ENCODE measurements around the gene PRDM15.

The PRDM15 gene, protein sequence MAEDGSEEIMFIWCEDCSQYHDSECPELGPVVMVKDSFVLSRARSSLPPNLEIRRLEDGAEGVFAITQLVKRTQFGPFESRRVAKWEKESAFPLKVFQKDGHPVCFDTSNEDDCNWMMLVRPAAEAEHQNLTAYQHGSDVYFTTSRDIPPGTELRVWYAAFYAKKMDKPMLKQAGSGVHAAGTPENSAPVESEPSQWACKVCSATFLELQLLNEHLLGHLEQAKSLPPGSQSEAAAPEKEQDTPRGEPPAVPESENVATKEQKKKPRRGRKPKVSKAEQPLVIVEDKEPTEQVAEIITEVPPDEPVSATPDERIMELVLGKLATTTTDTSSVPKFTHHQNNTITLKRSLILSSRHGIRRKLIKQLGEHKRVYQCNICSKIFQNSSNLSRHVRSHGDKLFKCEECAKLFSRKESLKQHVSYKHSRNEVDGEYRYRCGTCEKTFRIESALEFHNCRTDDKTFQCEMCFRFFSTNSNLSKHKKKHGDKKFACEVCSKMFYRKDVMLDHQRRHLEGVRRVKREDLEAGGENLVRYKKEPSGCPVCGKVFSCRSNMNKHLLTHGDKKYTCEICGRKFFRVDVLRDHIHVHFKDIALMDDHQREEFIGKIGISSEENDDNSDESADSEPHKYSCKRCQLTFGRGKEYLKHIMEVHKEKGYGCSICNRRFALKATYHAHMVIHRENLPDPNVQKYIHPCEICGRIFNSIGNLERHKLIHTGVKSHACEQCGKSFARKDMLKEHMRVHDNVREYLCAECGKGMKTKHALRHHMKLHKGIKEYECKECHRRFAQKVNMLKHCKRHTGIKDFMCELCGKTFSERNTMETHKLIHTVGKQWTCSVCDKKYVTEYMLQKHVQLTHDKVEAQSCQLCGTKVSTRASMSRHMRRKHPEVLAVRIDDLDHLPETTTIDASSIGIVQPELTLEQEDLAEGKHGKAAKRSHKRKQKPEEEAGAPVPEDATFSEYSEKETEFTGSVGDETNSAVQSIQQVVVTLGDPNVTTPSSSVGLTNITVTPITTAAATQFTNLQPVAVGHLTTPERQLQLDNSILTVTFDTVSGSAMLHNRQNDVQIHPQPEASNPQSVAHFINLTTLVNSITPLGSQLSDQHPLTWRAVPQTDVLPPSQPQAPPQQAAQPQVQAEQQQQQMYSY

DNA sequence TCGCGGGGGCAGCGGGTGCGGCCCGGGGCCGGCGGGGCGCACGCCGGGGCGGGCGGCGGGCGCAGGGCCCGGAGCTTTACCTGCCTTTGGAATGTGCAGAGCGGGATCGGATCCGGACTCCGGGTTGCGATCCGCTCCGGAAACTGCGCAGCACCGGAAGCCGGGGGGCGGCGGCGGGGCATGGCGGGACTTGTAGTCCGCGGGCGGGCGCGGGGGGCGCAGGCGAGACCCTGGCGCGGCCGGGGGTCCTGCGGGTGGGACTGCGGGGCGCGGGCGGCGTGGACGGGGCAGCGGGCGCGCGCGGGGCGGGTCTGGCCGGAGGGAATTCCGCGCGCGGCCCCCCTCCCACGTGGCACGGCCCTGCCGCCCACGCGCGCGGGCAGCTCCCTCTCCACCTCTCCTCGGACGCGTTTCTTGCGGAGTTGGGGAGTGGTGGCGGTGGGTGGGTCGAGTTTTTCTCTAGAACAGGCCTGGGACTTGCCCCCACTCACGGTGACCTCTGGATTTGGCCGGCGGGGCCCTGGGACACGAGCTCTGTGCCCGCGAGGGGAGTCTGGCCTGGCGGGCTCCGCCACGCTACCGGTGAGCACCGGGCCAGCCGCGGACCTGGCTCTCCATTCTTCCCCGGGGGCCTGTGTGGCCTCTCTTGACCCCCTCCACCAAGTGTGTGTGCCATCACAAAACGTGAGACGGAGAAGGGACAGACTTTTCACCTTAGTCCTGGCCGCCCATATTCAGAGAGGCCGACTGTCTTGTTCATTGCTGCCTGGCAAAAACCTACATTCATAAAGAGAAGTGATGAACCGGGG is at the start of gene PRDM15:
TSS of gene PRDM15 (minus strand) at position 155 of the 809 bp plus-strand sequence. CDS start 18,981 bp downstream, outside the sequence.
- DNase-seq, result peak; percentile 83

DNA sequence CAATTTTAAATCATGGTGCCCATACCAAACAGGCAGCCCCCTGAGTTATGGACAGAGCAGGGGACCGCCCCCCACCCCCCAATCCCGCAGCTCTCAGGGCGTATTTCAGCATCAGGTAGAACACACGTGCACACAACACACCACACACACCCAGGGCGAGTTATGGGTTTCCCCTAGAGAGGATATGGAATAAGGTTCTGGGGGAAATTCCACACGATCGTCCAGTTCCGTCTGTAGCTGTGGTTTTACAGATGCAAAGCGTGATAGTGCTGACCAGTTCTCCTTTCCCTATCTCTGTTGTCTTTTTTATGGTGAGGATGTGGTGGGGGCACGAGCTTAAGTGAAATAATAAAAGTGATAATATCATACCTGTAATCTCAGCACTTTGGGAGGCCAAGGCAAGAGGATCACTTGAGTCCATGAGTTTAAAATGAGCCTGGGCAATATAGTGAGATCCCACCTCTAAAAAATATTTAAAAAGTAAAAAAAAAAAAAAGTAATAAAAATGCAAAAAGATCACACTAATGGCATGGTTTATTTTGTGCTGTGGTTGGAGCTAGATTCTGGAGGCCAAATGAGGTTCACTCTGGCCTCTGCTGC is 49.6 kb upstream of the PRDM15 start:
- DNase-seq, result no peak

DNA sequence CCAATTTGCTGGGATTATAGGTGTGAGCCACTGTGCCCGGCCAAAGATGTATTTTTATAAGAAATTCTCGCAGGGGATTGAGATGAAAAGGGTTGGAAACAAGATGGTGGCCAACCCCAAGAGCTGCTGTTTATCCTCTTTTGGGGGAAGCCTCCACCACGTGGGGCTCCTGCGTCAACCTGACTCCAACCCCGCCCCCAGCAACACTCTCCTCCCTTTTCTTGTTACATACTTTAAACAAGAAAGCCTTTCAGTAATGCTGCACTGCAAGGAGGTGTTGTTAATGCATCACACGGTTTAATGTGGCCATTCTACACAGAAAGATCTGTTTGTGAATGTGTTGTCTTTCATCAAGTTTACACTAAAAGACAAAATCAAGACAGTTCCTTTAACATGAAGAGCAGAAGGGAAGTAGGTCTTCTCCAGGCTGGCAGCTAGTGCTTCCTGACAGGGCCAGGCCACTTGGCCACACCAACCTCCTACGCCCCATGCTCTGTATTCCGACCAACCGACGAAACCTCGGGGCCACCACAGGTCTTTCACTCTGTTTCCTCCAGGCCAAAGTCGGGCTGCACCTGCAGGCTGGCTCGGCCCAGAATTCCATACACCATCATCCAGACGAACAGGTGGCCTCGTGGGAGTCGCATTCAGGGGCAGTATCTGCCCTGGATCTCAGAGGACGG is 48.7 kb upstream of the PRDM15 start:
- no peak for DNase-seq

DNA sequence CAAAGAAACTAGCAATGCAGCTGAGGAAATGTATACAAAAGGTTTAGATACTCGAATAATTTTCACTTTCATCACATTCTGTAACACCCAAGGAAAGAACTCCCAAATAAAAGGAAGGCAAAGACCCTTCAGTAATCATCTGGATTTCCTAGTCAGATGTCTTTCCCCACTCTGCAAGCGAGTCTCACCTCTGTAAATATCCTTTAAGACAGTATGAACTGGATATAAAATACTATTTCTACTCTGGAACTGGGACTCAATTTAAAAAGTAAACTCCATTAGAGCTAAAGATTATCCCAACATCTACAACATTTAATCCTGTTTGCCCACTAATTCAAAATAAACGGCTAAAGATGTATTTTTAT is 47.6 kb upstream of the PRDM15 start:
- no peak for DNase-seq

DNA sequence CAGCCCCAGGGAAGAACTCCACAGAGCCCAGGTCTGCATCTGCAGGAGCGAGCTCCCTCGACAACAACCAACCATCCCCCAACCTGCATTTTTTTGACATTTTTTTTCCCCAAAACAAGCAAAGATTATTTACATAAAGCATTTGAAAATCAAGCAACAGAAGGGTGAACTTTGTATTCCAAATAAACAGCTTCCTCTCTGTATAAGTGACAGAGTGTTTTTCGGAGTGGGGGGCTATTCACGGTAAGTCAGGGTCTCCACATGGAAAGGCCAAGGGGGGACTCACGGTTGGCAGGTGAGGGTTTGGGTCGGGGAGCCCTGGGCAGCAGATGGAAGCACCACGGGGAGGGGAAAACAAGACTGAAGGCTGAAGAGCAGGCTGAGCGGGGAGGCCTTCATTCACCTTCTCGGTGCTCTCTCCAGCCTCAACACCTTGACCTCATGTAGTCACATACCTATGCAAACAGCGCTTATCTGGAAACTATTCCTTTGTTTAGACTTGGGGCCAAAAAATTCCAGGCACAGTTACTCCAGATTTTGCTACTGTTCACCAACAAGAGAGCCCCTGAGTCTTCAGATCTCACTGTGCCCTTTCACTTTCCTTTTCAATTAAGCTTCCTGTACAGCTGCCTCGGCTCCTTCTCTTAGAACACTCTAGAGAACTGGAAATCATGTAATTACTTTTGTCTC is 47.1 kb upstream of the PRDM15 start:
- no peak for DNase-seq

DNA sequence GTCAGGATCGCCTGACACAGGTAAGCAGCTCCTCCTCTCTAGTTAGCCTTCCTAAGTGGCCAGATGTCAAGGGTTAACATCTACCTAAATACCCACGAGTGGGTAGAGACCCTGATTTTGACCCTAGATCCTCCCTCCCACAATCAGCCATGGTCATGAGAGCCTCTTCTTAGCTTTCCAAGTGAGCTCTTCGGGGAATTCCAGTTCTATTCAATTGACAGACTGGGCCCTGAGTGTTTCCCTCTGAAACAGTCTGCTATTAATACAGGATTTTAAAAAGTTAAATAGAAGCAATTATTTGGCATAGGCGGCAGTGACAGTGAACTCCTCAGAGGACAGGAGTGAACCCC is 46.6 kb upstream of the PRDM15 start:
- no peak for DNase-seq

DNA sequence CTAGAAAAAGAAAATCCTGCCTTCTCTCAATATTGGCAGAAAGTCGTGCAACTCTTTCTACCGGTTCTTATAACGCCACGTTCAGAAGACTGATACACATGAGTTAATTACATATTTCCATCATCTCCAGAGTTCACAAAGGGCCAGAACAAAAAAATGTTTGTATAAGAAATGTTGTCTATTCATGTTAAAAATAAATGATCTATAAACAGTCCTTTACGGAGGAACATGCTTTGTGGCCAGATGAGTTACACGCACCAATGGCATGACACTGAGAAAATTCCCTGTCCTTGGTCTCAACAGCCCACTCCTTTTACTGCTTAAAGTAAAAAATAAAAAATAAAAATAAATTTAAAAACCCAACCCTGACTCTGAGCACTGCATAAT is 45.2 kb upstream of the PRDM15 start:
- DNase-seq, result no peak

DNA sequence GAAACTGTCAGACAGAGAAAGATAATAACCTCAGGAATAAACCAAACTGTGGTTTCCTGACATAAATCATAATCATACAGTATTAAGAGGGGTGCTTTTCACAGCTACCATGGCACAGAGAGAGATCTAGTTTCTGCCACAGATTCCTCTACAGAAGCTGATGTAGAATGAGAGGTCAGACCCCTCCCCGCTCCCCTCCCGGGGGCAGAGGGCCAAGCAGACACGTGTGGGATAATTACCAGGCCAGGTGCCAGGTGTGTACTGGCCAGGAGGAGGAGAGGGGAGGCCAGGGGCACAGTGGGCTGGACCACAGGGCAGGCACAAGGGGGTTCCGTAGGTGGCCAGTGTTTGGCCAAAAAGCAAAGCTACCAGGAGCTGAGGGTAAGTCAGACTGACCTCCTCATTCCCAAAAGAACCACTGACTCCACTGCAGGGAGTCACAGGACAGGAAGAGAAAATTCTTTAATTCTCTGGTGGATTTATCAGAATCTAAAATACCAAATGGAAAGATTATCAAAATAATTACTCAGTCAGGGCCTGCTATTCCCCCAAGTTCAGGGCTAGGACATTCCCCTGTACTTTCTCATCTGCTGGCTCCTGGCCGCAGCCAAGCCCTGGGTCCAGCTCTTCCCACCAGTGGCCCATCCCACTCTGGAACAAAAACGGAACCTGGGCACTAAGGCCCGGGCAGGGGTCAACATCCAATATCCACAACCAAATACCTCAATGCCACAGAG is 44.7 kb upstream of the PRDM15 start:
- no peak for DNase-seq

DNA sequence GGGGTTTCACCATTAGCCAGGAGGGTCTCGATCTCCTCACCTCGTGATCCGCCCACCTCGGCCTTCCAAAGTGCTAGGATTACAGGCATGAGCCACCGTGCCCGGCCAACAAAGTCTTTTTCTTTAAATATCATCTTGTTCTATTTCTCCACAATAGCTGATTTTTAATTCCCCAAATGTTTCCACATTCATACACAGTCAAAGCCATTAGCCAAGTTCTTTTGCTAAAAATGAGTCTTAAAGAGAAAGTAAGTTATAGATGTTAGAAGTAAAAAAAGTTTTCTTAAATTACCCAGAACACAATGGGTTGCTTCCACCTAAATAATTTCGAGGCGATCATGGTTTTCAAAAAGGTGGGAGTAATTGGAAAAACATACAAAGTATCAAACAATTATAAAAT is 44.0 kb upstream of the PRDM15 start:
- DNase-seq, result no peak

DNA sequence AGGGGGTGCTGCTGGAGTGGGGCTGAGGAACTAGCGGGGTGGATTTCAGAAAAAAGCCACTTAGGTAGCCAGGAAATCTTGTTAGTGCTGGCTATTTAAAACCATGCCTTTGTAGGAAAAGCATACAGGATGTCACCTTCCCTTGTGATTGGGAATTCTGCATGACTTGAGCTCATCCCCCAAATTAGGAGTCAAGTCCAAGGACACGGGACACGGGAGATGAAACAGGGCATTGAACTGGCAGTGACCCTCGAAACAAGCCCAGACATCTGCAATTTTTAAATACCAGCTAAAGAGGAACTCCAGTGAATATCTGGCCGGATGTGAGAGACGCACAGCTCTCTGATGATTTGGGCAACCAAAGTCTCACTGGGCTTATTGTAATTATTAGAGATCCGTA is 41.9 kb upstream of the PRDM15 start:
- no peak for DNase-seq

DNA sequence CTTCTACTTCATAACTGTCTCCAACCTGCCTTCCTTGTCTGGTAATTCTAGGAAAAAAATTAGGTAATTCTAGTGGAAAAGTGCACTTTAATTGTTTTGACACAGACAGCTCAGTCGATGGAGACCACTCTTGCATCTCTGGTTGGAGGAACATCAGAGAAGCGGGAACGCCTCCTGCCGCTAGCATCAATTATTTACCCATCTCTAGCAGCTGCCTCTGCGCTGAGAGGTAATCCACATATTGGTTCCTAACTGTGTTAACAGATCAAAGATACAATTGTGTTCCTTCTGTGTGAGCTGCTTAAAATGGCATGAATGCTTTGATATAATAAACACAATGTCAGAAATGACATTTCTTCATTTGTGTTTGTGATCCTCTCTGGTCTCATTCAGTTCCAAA is 41.3 kb upstream of the PRDM15 start:
- no peak for DNase-seq

DNA sequence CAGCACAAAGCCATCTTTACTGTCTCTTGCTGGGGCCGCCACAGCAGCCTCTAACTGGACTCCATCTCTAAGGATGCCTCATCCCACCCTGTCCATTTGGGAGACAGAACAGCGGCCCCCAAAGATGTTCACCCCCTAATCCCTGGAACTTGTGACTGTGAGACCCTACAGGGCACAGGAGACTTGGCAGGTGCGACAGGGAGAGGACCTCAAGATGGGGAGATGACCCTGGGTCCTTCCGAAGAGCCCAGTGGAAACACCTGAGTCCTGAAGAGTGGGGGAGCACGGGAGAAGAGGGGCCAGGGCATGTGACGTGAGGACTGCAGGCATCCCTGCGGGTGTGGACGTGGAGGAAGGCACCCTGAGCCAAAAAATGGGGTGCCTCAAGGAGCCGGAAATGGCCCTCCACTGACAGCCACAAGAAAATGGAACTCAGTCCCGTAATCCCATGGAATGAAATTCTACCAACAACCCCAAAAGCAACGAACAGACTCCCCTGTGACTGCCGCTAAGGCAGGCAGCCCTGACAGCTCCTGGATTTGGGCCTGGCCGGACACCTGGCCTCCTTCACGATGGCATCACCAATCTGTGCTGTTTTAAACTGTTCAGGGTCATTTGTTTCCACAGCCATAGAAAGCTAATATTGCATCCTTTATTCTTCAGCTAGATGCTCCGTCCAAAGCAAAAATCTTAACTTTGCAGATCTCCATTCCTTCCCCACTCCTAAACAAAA is 40.7 kb upstream of the PRDM15 start:
- DNase-seq, result no peak

DNA sequence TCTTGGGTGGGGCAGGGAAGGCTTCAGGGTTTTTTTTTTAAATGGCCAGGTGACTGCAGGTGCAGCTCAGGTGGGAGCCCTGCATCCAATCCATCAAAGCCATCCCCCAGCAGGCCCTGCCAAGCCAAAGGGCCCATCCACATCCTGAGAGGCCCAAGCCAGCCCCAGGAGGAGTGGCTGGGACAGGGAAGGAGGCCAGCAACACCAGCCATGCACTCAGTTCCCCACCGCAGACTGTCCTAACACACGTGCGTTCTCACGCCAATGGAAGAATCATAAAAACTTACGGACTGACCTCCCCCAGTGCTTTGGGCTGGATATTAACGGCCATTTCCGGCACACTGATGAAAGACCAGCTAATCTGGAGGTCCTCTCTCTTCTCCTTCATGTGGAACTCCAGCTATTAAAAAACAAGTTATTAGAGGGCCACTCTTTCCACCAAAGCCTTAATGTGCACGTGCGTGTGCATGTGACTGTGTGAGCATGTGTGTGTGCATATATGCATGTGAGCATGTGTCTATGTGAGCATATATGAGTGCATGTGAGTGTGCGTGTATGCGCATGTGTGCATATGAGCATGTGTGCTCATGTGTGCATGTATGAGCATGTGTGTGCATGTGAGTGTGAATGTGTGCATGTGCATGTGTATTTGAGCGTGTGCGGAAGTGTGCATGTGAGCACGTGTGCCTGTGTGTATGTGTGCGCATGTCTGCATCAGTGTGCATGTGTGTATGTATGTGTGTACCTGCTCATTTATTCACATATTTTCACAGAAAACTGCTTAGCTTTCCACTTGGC is 39.6 kb upstream of the PRDM15 start:
- DNase-seq, result no peak

DNA sequence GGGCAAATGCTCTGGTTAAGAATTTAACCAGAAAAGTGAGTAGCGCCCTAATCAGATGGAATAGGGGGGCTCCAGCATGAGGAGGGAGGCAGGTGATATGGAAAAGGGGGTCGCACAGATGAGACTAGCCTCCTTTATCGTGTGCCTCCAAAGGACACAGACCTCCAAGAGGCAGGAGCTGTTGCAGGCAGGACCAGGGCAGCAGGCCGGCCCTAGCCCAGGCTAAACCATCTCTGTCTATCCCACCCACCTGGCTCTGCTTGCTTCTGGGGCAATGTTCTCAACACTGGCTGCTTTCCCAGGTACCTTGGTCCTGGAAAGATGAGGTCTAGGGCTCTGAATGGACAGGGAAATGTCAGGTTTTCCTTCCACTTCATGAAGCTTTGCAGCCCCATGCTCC is 38.4 kb upstream of the PRDM15 start:
- DNase-seq, result no peak

DNA sequence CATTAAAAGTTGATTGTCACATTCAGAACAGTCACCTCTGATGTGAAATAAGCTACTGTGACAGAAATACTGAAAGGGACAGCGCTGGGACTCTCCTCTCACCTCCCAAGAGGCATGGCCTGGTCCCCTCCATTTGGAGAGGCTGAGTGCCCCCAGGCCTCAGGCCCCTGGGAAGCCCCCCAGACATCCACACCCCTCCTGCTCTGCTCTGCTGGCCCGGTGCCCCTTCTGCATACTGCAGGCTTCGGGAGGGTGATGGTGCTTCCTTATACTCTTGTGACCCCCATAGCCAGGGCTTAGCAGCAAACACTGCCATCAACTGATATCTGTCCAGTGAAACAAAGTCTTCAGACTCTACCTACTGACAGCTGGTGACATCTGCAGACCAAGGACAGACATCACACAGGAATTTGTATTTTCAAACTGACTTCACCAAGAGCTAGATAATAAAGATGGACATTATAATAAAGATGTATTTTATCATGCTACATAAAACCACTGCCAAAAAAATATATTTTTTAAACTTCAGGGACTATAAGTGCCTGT is 37.8 kb upstream of the PRDM15 start:
- no peak for DNase-seq

DNA sequence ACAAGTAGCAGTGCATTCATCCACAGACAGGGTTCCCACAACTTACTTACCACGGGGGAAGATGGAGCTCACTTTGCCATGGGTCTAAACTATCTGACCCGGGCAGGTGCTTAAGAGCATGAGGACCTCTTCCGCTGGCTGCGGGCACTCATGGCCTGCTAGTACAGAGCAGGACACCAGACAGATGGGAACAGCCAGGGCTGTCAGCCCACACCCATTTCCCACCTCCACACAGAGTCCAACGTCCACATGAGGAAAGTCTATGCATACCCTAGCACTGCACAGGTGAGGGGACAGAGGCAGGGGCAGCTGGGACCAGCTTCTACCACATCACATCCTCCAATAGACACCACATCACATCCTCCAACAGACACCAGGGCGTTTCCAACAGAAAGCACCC is 35.8 kb upstream of the PRDM15 start:
- DNase-seq, result no peak

DNA sequence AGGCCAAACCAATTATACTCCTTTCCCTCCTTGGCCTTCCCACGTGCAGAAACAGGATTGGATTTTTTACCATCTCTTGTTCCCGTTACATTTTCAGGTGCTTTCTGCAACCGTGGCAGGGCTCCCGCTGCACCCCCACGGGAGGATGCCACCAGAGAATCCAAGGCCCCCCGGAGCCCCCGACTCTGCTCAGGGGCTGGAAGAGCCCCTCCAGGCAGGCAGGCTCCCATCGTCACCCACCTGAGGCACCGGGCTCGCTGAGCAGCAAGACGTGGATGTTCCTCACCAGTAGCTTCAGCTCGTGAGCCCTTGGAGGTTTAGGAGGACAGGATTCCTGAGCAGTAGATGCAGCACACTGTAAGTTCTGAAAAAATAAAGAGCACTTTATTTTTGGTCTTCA is 35.2 kb upstream of the PRDM15 start:
- no peak for DNase-seq

DNA sequence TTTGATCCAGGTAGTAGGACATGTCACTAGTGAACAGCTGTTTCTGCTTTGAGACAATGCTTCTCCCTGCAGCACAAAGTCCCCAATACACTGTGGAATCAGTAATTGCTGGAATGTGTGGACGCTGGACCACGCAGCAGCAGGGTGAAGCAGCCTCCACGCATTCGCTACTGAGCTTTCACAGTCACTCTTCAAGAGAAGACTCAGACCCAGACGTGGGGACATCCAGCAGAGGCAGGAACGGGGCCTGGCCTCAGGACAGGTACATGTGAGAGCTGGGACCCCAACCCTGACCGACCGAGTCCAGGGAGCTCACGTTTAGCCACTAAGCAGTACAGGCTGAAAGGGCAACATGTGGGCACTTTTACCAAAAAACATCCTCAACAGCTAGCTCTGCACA is 34.1 kb upstream of the PRDM15 start:
- DNase-seq, result no peak

DNA sequence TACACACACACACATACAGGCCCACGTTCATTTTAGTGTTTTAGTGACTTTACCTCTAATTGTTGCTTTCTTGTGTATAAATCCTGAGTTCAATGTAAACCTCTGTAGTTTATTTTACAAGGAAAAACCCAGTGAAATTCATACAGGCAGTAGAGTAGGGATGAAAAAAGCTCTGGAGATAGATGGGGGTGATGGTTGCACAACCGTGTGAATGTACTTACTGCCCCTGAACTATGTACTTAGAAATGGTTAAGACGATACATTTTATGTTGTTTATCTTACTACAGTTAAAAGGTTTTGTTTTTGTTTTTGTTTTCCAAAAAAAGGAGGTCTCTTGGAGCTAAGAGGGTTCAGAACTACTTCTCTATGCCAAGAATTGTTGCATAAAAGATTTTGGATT is 29.7 kb upstream of the PRDM15 start:
- no peak for DNase-seq

All from 8988T (cell line).